Colon (tissue), 2 donors: ENCODE measurements around the gene PPP6R3.

Experiments
- FAIRE-seq: peaks from 2 replicates; lab custom pipeline; 2012; peaks lifted over from hg19 to GRCh38; lab: Jason Lieb, UNC
- donor health status: control.
- donor health status: control.

PPP6R3 gene

GRCh38 chr11:68651985-68652682 lies 191.6 kb downstream of the PPP6R3 start:
- FAIRE-seq = no peak

- FAIRE-seq = no peak
These were observed 192.2 kb downstream of the PPP6R3 start for GRCh38 chr11:68652683-68653156.

- no peak for FAIRE-seq
These were observed 193.2 kb downstream of the PPP6R3 start for GRCh38 chr11:68653486-68654430.

GRCh38 chr11:68654978-68655377 lies 194.4 kb downstream of the PPP6R3 start:
- no peak for FAIRE-seq

DNA sequence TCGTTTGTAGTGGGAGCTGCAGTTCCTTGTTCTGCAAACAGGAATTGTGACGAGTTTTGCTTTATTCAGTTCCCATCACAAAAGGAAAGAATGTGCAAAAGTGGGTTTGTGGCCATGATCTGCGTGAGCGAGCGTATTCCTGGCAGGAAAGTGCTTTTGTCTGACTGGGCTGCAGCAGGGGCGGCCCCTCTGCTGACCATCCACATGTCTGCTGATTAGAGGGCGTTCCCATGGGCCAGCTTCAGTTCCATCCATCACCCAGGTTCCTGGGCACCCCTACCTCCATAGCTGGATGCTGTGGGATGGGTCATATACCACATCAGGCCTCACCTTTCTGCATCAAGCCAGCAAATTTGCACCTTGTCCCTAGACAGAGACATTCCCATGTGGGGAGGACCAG lies 194.9 kb downstream of the PPP6R3 start:
- no peak for FAIRE-seq

DNA sequence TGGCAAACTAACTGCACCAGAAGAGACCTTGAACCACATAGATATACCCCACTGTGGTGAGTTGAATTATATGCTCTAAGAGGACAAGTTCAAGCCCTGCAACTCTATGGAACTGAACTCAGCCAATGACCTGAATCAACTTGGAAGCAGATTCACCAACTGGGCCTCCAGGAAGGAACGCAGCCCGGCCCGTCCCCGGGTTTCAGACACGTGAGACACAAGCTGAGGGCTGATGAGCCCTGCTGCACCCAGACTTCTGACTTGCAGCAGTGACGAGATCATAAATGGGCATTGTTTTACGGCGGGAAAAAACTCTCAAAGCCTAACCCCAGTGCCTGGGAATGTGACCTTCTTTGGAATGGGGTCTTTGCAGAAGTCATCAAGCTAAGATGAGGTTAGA lies 195.3 kb downstream of the PPP6R3 start:
- FAIRE-seq = no peak

GRCh38 chr11:68657021-68657780 lies 196.6 kb downstream of the PPP6R3 start:
- no peak for FAIRE-seq

DNA sequence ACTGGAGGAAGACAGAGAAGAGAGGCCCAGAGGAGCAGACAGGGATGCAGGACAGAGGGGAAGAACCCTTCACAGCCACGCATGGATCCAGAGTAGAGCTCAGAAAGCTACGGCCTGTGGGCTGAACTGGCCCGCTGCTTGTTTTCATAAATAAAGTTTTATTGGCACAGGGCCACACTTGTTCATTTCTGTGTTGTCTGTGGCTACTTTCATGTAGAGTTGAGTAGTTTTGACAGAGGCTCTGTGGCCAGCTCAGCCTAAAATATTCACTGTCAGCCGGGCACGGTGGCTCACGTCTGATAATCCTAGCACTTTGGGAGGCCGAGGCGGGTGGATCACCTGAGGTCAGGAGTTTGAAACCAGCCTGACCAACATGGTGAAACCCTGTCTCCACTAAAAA lies 197.5 kb downstream of the PPP6R3 start:
- no peak for FAIRE-seq

DNA sequence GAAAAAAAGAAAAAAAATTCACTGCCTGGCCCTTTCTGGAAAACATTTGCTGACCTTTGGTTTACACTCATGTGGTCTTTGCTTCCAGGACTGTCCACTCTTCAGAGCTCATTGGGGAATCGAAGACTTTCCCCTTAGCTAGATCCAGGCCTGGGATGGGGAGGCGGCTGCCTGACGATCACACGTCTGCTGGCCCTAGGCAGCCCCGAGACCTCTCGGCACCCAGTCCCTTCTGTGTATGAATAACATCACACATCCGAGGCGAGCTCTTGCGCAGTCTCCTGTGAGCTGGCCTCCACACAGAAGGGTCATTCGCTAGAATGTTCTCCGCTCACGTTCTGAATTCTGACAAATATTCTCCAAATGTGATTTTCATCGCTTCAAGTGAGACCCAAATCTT lies 198.1 kb downstream of the PPP6R3 start:
- FAIRE-seq = no peak

GRCh38 chr11:68659158-68659921 lies 198.8 kb downstream of the PPP6R3 start:
- no peak for FAIRE-seq

DNA sequence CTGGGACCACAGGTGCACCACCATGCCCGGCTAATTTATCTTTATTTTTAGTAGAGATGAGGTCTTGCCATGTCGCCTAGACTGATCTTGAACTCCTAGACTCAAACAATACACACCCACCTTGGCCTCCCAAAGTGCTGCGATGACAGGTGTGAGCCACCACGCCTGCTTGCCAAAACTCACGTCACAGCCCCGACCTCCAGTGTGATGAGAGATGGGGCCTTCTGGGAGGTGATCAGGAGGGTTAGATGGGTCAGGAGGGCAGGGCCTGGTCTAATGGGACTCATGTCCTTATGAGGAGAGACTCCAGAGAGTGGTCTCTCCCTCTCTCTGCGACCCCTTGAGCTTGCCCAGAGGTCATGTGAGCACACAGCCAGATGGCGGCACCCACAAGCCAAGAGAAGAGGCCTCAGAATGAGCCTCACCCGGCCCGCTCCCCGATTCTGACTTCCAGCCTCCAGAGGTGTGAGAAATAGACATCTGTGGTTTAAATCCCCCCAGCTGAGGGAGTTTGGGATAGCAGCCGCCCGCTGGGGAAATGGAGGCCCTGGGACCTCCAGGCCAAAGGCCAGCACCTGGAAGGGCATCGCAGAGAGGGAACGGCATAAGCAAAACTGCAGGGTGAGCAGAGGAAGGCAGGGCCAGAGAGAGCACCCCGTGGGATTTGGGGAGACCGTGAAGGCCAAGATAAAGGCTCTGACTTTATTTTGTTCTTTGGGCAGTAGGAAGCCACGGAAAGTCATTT lies 199.7 kb downstream of the PPP6R3 start:
- FAIRE-seq = no peak

DNA sequence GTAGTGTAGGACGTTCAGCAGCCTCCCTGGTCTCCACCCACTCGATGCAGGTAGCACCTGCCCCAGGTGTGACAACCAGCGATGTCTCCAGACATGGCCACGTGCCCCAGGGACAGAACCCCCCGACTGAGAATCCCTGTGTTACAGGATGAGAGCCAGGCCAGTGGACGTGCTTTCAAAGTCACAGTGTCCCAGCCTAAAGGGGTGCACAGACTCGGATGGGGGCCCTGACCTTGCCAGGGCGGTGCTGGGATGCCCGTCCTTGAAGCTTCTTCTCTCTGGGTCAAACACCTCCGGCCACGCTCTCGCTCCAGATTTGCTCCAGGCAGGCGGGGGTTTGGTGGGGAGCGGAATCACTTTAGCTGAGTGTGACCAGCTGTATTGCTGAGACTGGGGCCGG lies 200.5 kb downstream of the PPP6R3 start:
- FAIRE-seq = no peak

GRCh38 chr11:68661697-68662603 lies 201.4 kb downstream of the PPP6R3 start:
- FAIRE-seq = no peak

DNA sequence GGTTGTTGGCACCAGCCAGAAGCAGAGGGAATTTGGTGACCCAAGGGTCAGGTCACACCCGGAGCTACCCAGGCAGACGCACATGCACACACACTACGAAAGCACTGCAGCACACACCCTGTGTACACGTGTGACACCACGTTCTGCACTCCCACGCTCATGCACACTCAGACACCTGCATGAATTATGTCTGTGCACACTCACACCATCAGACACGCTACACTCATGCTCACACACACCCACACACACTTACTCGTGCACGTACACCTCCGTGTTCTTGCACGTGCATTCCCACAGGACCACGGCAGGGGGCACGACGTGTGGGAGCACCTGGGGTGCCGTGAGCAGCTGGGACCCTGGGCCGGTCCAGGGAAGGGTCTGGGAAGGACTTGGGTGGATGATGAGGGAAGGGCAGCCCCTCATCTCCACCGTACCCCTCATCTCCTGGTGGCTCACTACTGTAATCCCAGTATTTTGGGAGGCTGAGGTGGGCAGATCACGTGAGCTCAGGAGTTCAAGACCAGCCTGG lies 203.0 kb downstream of the PPP6R3 start:
- no peak for FAIRE-seq

DNA sequence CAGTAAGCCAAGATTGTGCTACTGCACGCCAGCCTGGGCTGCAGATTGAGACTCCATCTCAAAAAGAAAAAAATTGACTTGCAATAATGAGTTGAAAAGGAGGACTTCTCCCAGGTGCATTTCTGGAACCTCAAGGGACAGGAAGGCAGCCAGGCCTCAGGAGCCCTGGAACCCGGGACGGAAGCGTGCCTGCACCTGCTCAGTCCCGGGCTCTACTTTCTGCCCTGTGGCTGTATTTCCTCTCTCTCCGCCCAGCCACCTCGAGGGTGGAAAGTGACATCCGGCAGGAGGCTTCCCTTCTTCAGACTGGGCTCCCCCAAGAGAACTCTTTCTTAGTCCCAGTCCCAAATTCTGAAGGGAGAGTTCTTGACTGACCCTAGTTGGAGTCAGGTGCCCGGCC lies 203.6 kb downstream of the PPP6R3 start:
- no peak for FAIRE-seq

- no peak for FAIRE-seq
These were observed 204.4 kb downstream of the PPP6R3 start for GRCh38 chr11:68664906-68665305.
